ENCODE data around the gene OR1E2.
A peak's percentile ranks its signal among the peaks of the same experiment; 100 is the strongest.
"Not testable (repeated sequence)": the region's sequence is repeated elsewhere in the genome, so short reads cannot be mapped to it uniquely, and the experiment has no call there.

Gene OR1E2, protein sequence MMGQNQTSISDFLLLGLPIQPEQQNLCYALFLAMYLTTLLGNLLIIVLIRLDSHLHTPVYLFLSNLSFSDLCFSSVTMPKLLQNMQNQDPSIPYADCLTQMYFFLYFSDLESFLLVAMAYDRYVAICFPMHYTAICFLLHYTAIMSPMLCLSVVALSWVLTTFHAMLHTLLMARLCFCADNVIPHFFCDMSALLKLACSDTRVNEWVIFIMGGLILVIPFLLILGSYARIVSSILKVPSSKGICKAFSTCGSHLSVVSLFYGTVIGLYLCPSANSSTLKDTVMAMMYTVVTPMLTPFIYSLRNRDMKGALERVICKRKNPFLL

DNA sequence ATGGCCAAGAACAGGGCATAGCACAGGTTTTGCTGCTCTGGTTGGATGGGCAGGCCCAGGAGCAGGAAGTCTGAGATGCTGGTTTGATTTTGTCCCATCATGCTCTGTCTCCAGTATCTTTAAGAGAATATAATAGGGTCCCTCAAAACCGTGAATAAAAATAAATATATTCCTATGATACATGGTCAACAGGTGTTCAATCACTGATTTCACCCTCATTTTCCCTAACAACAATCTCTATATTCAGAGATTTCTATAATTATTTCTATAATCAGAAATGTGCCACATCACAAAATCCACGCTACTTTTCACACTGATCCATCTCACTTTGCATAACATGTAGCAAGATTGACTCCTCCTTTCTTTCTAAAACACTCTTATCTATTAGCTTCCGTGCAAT lies at the start of gene OR1E2:
OR1E2 (minus strand) TSS at position 101 of the 400 bp plus-strand sequence; CDS start at position 101, 0 bp downstream.
- Mint-ChIP-seq H3K4me1 (ENCODE audit: low read depth) (no peaks in the 10 kb centered on the region), H3K4me3 (no peak within 1 kb of the TSS), H3K27me3 (ENCODE audit: low read depth) (no peaks in the 10 kb centered on the region), H3K27ac (no peak within 1 kb of the TSS), H3K36me3 (ENCODE audit: low read depth) (no peaks in the 10 kb centered on the region), H3K9me3 (no peaks in the 10 kb centered on the region)
- DNase-seq (ENCODE audit: low spot score): no peak

DNA sequence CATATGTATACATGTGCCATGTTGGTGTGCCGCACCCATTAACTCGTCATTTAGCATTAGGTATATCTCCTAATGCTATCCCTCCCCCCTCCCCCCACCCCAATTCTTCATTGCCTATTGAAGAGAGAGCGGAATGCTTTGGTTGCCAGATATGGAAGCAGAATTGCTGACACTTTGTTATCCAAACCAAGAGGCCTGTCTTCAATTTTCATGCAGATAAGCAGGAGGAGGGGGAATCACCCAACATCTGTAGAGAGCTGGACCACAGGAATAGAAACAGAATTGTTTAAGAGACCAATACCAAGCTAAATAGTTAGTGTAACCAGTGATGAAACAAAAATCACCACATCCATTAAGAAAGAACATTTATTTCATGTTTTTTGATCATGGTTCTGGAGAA lies 49.2 kb upstream of the OR1E2 start:
- no peak overlapping the region for H3K4me3 Mint-ChIP-seq

DNA sequence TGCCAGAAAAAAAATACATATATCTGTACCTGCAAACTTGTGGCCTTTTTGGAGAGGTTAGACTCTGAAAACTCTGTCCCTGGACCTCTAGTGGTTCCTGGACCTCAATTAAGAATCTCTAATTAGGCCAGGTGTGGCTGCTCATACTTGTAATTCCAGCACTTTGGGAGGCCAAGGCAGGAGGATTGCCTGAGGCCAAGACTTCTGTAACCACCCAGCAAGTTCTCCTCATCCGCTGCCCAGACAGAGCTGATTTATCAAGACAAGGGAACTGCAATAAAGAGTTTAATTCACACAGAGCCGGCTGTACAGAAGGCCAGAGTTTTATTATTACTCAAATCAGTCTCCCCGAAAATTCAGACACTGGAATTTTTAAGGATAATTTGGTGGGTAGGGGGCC lies 46.3 kb upstream of the OR1E2 start:
- no peak overlapping the region for H3K4me3 Mint-ChIP-seq
- peaks cover 5% of the 10 kb centered on the region for H3K4me1 Mint-ChIP-seq (ENCODE audit: low read depth)
- H3K27ac Mint-ChIP-seq: no peak overlapping the region
- peaks cover 2% of the 10 kb centered on the region for H3K27me3 Mint-ChIP-seq (ENCODE audit: low read depth)
- no peaks in the 10 kb centered on the region for H3K36me3 Mint-ChIP-seq (ENCODE audit: low read depth)
- no peaks in the 10 kb centered on the region for H3K9me3 Mint-ChIP-seq
- no peak for DNase-seq (ENCODE audit: low spot score)

More for the DNA sequence above, 49.2 kb upstream of the OR1E2 start:
- H3K9me3 Mint-ChIP-seq: no peaks in the 10 kb centered on the region
- H3K4me1 Mint-ChIP-seq (ENCODE audit: low read depth): no peaks in the 10 kb centered on the region
- no peaks in the 10 kb centered on the region for H3K36me3 Mint-ChIP-seq (ENCODE audit: low read depth)
- no peak overlapping the region for H3K27ac Mint-ChIP-seq
- DNase-seq (ENCODE audit: low spot score): no peak
- peaks cover 12% of the 10 kb centered on the region for H3K27me3 Mint-ChIP-seq (ENCODE audit: low read depth)

DNA sequence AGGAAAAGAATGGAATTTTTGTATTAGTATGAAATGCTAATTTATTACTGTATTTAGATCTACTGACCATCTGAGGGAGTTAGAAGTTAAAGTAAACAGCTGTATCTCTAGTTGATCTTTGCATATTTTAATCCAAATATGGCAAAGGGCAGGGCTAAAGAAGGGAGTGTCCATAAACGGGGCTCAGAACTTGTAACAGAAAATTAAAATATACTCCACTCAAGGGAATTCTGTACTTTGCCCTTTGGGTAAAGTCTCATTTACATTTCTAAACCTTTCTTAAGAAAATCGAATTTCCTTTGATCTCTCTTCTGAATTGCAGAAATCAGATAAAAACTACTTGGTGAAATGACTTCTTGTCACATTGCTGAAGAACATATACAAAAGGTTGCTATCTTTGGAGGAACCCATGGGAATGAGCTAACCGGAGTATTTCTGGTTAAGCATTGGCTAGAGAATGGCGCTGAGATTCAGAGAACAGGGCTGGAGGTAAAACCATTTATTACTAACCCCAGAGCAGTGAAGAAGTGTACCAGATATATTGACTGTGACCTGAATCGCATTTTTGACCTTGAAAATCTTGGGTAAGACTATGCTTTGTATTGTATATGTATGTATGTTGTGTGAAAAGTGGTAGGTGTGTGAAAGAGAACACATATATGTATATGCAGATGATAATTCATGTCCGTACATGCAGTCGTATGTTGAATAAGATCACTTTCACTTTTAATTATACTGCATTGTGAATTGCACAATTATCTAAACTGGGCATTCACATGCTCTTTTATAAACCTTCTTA lies 42.4 kb upstream of the OR1E2 start, which contains the start of gene ASPA:
ASPA (plus strand) TSS at position 186 of the 799 bp plus-strand sequence; CDS start at position 349, 163 bp downstream.
- H3K4me1 Mint-ChIP-seq (ENCODE audit: low read depth): peaks cover 5% of the 10 kb centered on the region
- DNase-seq (ENCODE audit: low spot score): no peak
- H3K27ac Mint-ChIP-seq: no peak within 1 kb of the TSS
- H3K9me3 Mint-ChIP-seq: no peaks in the 10 kb centered on the region
- peak within 1 kb of the TSS; percentile 16 for H3K4me3 Mint-ChIP-seq
- no peaks in the 10 kb centered on the region for H3K36me3 Mint-ChIP-seq (ENCODE audit: low read depth)
- no peaks in the 10 kb centered on the region for H3K27me3 Mint-ChIP-seq (ENCODE audit: low read depth)

DNA sequence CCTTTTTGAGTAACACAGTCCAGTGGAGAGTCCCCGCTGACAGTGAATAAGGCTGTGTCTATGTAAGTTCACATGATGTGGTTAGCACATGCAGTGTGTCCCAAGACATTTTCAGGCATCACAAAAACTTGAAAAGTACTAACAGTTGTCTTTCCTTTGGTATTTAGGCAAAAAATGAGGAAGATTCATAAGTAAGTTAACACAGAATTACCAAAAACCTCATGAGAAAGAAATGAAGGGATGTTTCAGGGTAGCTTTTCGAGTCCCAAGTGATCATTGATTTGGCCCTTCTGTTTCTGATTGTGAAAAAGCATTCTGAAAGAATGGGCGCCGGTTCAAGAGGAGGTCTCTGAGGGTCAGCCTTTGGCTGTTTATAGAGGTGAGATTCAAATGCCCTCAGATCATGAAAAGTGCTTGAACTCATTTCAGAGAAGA lies 41.6 kb upstream of the OR1E2 start:
- Mint-ChIP-seq H3K27me3 (ENCODE audit: low read depth) (no peaks in the 10 kb centered on the region), H3K36me3 (ENCODE audit: low read depth) (no peaks in the 10 kb centered on the region), H3K27ac (no peak overlapping the region), H3K4me3 (no peak overlapping the region), H3K9me3 (no peaks in the 10 kb centered on the region), H3K4me1 (ENCODE audit: low read depth) (peaks cover 5% of the 10 kb centered on the region)
- DNase-seq (ENCODE audit: low spot score): no peak

DNA sequence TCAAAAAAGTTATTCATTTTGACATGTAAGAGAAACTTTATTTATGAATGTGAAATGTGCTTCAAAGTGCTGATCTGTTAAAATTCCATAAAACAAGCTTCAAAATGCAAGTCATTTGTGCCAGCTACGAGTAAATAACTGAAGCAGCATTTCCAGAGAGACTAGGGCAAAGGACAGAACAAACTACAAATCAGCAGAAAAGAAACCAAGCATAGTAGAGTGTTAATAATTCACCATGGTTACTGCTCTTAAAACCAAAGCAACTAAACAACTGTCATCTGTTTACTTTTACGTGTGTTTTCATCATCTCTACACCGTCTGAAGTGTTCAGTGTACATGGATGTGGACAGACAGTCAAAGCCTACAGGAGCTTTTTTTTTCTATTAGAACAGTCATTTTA lies 40.6 kb upstream of the OR1E2 start:
- DNase-seq (ENCODE audit: low spot score): no peak
- no peak overlapping the region for H3K27ac Mint-ChIP-seq
- H3K4me3 Mint-ChIP-seq: no peak overlapping the region
- H3K36me3 Mint-ChIP-seq (ENCODE audit: low read depth): no peaks in the 10 kb centered on the region
- H3K4me1 Mint-ChIP-seq (ENCODE audit: low read depth): peaks cover 5% of the 10 kb centered on the region
- no peaks in the 10 kb centered on the region for H3K27me3 Mint-ChIP-seq (ENCODE audit: low read depth)
- H3K9me3 Mint-ChIP-seq: no peaks in the 10 kb centered on the region

DNA sequence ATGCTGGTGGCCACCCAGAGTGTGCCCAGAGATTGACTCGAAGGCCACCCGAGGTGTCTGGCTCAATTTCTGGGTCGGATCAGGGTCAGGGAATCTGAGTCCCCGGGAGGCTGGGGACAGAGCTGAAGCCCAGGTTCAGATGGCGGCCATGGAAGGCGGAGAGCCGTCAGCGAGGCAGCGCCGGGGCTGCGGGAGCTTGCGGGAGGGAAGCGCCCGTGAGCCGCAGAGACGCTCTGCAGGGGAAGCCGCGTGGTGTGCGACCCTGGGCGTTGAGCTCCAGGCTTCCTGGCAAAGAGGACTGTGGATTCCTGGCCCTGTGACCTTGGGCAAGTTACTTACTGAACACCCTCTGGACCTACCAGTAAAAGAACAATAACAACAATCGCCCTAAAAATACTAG lies 38.5 kb upstream of the OR1E2 start:
- Mint-ChIP-seq H3K27ac (no peak overlapping the region), H3K4me3 (no peak overlapping the region), H3K36me3 (ENCODE audit: low read depth) (no peaks in the 10 kb centered on the region), H3K4me1 (ENCODE audit: low read depth) (peaks cover 5% of the 10 kb centered on the region), H3K9me3 (no peaks in the 10 kb centered on the region), H3K27me3 (ENCODE audit: low read depth) (peaks cover 2% of the 10 kb centered on the region)
- no peak for DNase-seq (ENCODE audit: low spot score)

DNA sequence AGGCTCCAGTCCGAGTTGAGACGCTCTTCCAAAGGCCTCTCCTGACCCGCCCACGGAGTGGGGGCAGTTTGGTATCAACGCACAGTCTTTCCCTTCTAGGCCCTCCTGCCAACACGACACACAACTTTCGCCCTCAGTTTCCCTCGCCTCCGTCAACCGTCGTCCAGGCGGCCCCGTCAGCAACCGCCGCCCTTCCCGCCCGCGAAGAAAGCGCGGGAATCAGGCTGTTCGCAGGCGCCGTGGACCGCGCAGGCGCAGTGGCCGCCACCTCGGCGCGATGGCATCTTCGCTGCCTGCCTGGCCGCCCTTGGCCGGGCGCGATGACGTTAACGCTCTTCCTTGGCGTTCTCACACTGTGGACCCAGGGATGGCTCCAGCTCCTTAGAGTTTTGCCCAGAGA lies 38.0 kb upstream of the OR1E2 start, which contains the start of gene SPATA22:
SPATA22 (minus strand) TSS at position 221 of the 400 bp plus-strand sequence. CDS start 2,494 bp downstream, outside the sequence.
- no peak within 1 kb of the TSS for H3K27ac Mint-ChIP-seq
- no peaks in the 10 kb centered on the region for H3K9me3 Mint-ChIP-seq
- peaks cover 5% of the 10 kb centered on the region for H3K4me1 Mint-ChIP-seq (ENCODE audit: low read depth)
- DNase-seq (ENCODE audit: low spot score): no peak
- H3K27me3 Mint-ChIP-seq (ENCODE audit: low read depth): peaks cover 2% of the 10 kb centered on the region
- no peak within 1 kb of the TSS for H3K4me3 Mint-ChIP-seq
- no peaks in the 10 kb centered on the region for H3K36me3 Mint-ChIP-seq (ENCODE audit: low read depth)

DNA sequence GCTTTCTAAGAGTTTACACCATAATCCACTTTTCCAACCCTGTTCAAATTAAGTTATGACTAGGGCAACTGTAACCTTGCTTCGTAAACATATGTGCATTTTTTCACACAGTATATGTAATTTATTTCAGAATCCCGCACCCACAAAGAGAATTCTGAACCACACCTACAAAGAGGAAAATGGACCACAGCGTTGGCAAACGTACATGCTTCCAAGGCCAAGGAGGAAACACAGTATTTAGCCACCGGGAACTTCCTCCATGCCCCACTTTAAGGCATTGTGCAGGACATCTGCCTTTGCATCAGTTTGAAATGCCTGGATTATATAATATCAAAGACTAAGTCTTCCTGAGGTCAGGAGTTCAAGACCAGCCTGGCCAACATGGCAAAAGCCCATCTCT lies 35.9 kb upstream of the OR1E2 start:
- H3K9me3 Mint-ChIP-seq: no peaks in the 10 kb centered on the region
- H3K27me3 Mint-ChIP-seq (ENCODE audit: low read depth): peaks cover 2% of the 10 kb centered on the region
- no peaks in the 10 kb centered on the region for H3K4me1 Mint-ChIP-seq (ENCODE audit: low read depth)
- no peak overlapping the region for H3K4me3 Mint-ChIP-seq
- H3K36me3 Mint-ChIP-seq (ENCODE audit: low read depth): no peaks in the 10 kb centered on the region
- H3K27ac Mint-ChIP-seq: no peak overlapping the region
- no peak for DNase-seq (ENCODE audit: low spot score)

DNA sequence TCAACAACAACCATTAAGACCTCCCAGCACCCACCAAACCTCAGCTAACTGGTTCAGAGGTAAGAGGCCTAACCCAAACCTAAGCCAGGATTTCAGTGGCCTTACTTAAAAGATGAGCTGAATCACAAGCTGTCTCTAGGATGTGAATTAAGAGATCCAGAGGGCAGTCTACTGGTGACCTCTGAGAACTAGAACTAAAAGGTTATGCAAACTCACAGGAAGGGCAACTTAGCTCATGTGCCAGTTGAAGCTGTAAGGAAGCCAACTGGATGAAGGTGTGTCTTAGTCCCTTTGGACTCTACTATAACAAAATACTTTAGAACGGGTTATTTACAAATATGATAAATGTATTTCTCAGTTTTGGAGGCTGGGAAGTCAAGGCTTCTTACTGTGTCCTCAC lies 32.7 kb upstream of the OR1E2 start:
- H3K4me3 Mint-ChIP-seq; DNase-seq (ENCODE audit: low spot score); H3K36me3 Mint-ChIP-seq (ENCODE audit: low read depth); H3K9me3 Mint-ChIP-seq; H3K4me1 Mint-ChIP-seq (ENCODE audit: low read depth); H3K27me3 Mint-ChIP-seq (ENCODE audit: low read depth); H3K27ac Mint-ChIP-seq: not testable (repeated sequence)

DNA sequence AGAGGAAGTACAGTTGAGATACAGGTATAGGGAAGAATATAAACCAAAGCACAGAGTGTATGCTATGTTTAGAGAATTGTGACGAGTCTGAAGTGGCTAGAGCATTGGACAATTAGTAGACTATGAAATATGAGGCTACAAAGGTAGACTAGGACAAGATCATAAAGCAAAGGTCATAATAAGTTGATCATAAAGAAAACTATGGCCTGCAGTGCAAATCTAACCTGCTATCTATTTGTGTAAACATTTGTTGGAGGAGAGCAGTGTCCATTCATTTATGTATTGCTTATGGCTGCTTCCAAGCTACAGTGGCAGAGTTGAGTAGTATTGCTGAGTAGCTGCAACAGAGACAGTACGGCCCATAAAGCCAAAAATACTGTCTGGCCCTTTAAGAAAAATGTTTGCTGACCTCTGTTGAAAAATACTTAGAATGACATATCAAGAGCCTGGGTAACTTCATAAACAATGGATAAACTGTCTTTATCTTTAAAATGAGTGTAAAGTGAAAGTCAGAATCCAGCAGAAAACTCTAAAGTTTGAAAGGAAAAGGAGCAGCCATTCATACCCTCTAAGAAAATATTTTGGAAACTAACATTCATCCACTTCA lies 14.5 kb upstream of the OR1E2 start:
- no peak overlapping the region for H3K27ac Mint-ChIP-seq
- no peaks in the 10 kb centered on the region for H3K36me3 Mint-ChIP-seq (ENCODE audit: low read depth)

DNA sequence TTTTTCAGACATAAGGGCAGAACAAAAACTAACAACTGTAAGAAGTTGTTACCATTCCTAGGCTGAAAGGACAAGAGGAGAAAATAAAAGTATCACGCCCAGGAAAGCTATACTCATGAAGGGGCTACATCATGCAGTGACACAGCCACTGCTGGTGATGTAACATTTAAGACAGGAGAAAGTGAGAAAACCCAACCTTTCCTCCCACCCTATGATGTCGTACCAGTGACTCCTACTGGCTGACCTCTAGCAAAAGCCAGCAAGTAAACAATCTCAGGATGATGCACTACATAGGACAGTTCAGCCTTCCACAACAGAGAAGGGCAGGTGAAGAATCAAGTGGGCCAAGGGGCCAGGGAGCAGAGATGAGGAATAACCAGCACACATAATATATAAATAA lies 14.0 kb upstream of the OR1E2 start:
- DNase-seq (ENCODE audit: low spot score): no peak
- Mint-ChIP-seq H3K4me3 (no peak overlapping the region), H3K9me3 (no peaks in the 10 kb centered on the region), H3K27ac (no peak overlapping the region), H3K27me3 (ENCODE audit: low read depth) (peaks cover 1% of the 10 kb centered on the region), H3K4me1 (ENCODE audit: low read depth) (no peaks in the 10 kb centered on the region), H3K36me3 (ENCODE audit: low read depth) (no peaks in the 10 kb centered on the region)

More for the DNA sequence above, 14.5 kb upstream of the OR1E2 start:
- Mint-ChIP-seq H3K4me1 (ENCODE audit: low read depth) (no peaks in the 10 kb centered on the region), H3K9me3 (no peaks in the 10 kb centered on the region), H3K4me3 (no peak overlapping the region), H3K27me3 (ENCODE audit: low read depth) (no peaks in the 10 kb centered on the region)
- DNase-seq (ENCODE audit: low spot score): no peak

DNA sequence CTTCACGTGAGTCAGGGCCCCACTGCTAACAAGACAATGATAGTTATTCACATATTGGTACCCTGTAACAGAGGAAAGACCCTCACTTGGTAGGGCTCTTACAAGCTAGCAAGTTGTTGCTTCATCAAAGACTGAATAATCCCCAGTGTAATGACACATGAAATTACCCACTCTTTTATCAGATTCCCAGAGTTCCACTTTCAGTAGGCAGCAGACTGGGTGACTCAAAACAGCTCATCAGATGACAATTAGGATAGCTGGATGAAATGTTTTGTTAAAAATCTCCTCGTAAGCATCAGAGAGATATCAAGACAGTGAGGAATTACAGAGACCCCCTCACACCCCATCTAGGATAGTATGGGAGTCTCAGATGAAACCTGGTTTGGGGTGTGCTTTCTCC lies 6.8 kb upstream of the OR1E2 start:
- Mint-ChIP-seq H3K4me3 (no peak overlapping the region), H3K9me3 (no peaks in the 10 kb centered on the region), H3K36me3 (ENCODE audit: low read depth) (no peaks in the 10 kb centered on the region), H3K4me1 (ENCODE audit: low read depth) (no peaks in the 10 kb centered on the region), H3K27me3 (ENCODE audit: low read depth) (peaks cover 6% of the 10 kb centered on the region), H3K27ac (no peak overlapping the region)
- no peak for DNase-seq (ENCODE audit: low spot score)

DNA sequence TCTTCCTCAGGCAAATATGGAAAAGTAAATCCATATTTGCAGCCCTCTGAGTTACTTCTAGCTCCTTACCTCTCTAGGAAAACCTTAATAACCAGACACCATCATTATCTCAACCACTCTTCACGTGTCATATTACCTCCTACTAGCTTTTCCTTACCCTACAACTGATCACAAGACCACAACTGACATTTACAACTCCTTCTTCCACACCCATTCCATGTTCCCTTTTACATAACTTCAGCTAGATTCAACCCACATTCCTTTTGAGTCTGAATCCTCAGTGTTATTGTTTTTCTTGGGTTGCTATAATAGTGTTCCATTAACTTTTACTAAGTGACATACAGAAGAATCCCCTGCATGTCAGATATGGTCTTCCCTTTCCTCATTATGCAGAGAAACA lies 4.7 kb upstream of the OR1E2 start:
- peaks cover 6% of the 10 kb centered on the region for H3K27me3 Mint-ChIP-seq (ENCODE audit: low read depth)
- no peak for DNase-seq (ENCODE audit: low spot score)
- no peaks in the 10 kb centered on the region for H3K36me3 Mint-ChIP-seq (ENCODE audit: low read depth)
- no peaks in the 10 kb centered on the region for H3K4me1 Mint-ChIP-seq (ENCODE audit: low read depth)
- no peaks in the 10 kb centered on the region for H3K9me3 Mint-ChIP-seq
- H3K4me3 Mint-ChIP-seq: no peak overlapping the region
- no peak overlapping the region for H3K27ac Mint-ChIP-seq
